Jurkat, Clone E6-1 (cell line): ENCODE data around the gene SBK2.
"Not testable (repeated sequence)": the region's sequence is repeated elsewhere in the genome, so short reads cannot be mapped to it uniquely, and the experiment has no call there.

ENCODE experiments used
- DNase-seq: peaks from one replicate; pipeline ENCODE4 v3.0.0-alpha.2; 2011; ENCODE audit warnings: low read depth, low spot score
- H3K4me3 ChIP-seq: 2 replicates; pipeline ENCODE4 v1.5.1; 2011; ENCODE audit warnings: mild to moderate bottlenecking, low read length, control low read depth, moderate library complexity

The SBK2 gene

GRCh38 chr19:55539090-55539984 lies 2.4 kb upstream of the SBK2 start:
- no peak overlapping the region for H3K4me3 ChIP-seq
- DNase-seq, result no peak

- no peak for DNase-seq
- no peak overlapping the region for H3K4me3 ChIP-seq
Observed at GRCh38 chr19:55538132-55538531, 1.2 kb upstream of the SBK2 start.

- DNase-seq, result no peak
Observed at GRCh38 chr19:55537741-55538111, 793 bp upstream of the SBK2 start.

GRCh38 chr19:55536366-55536765 lies 567 bp downstream of the SBK2 start:
- no peak overlapping the region for H3K4me3 ChIP-seq
- no peak for DNase-seq

More at GRCh38 chr19:55537741-55538111, 793 bp upstream of the SBK2 start:
- no peak overlapping the region for H3K4me3 ChIP-seq

GRCh38 chr19:55535965-55536350 lies 975 bp downstream of the SBK2 start:
- DNase-seq, result no peak
- no peak overlapping the region for H3K4me3 ChIP-seq

- no peak for DNase-seq
- no peak overlapping the region for H3K4me3 ChIP-seq
Observed at GRCh38 chr19:55535173-55535964, 1.6 kb downstream of the SBK2 start.

- not testable (repeated sequence) for DNase-seq, H3K4me3 ChIP-seq
Observed at GRCh38 chr19:55534280-55534679, 2.7 kb downstream of the SBK2 start.

- no peak overlapping the region for H3K4me3 ChIP-seq
Observed at GRCh38 chr19:55530996-55531395, 5.9 kb downstream of the SBK2 start.

GRCh38 chr19:55529636-55530234 lies 7.2 kb downstream of the SBK2 start:
- no peak overlapping the region for H3K4me3 ChIP-seq
- no peak for DNase-seq

More at GRCh38 chr19:55530996-55531395, 5.9 kb downstream of the SBK2 start:
- no peak for DNase-seq

GRCh38 chr19:55528030-55528803 lies 8.7 kb downstream of the SBK2 start:
- DNase-seq, result no peak
- H3K4me3 ChIP-seq, result no peak overlapping the region

GRCh38 chr19:55527197-55528029 lies 9.5 kb downstream of the SBK2 start:
- DNase-seq, result no peak
- H3K4me3 ChIP-seq, result no peak overlapping the region

- DNase-seq, result no peak
- no peak overlapping the region for H3K4me3 ChIP-seq
Observed at GRCh38 chr19:55526216-55527196, 10.4 kb downstream of the SBK2 start.

- no peak for DNase-seq
- no peak overlapping the region for H3K4me3 ChIP-seq
Observed at GRCh38 chr19:55525289-55526101, 11.4 kb downstream of the SBK2 start.

GRCh38 chr19:55520691-55521292 lies 16.1 kb downstream of the SBK2 start:
- DNase-seq, result no peak
- H3K4me3 ChIP-seq, result no peak overlapping the region

GRCh38 chr19:55519451-55520311 lies 17.3 kb downstream of the SBK2 start:
- no peak overlapping the region for H3K4me3 ChIP-seq
- DNase-seq, result no peak
